ENCODE data around the gene LENG9.
A peak's percentile ranks its signal among the peaks of the same experiment; 100 is the strongest.
"Not testable (repeated sequence)": the region's sequence is repeated elsewhere in the genome, so short reads cannot be mapped to it uniquely, and the experiment has no call there.

Gene LENG9

DNA sequence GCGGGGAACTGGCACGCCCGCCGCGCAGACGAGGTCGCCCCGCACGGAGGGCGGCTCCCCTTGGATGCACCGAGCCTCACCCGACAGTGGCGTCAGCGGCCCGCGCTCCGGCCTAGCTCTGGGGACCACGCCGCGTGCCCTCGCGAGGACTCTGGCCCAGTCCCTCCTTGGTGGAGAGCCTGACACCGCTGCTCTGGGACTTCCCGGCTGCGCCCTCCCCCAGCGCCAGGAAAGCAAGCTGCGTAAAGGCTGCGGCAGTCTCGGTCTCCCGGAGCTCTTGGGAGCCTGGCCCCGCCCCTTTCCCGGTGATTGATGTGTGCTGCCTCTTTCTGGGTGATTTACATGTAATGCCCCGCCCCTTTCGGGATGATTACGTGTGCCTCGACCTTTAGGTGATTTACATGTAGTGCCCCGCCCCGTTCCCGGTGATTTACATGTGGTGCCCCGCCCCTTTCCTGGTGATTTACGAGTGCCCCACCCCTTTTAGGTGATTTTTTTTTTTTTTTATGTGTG is at the start of gene LENG9:
Gene LENG9, minus strand, starts transcription at position 248 of the 513 bp plus-strand sequence. CDS start 252 bp downstream, outside the sequence.
- peak; percentile 82 to 88 (median 87) for DNase-seq (ENCODE audit: low read depth in 3 of 3)

- not testable (repeated sequence) for DNase-seq (ENCODE audit: low read depth in 3 of 3)
Measured at GRCh38 chr19:54509200-54509940, 45.8 kb upstream of the LENG9 start.

DNA sequence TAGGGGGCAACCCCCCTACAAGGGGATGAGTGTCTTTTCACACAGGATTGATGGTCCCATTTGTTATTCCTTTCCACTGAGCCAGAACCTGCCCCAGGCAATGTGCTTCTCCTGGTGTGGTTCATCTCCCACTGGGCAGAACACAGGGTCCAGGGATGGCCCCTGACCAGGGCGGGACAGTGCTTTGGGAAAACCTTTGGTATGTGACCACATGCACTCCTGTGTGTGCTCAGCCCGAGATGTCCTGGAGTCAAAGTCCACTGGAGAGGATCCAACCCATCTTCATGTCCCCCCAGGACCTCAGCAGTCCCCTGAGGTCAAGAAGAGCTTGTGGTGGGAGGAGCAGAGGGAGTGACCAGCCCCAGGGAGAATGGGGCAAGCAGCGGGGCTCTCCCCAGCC is 44.9 kb upstream of the LENG9 start:
- DNase-seq (ENCODE audit: low read depth in 3 of 3), result not testable (repeated sequence)

- no peak for DNase-seq (ENCODE audit: low read depth in 3 of 3)
Measured at GRCh38 chr19:54507824-54508223, 44.2 kb upstream of the LENG9 start.

GRCh38 chr19:54507038-54507717 is 43.6 kb upstream of the LENG9 start:
- not testable (repeated sequence) for DNase-seq (ENCODE audit: low read depth in 3 of 3)

DNA sequence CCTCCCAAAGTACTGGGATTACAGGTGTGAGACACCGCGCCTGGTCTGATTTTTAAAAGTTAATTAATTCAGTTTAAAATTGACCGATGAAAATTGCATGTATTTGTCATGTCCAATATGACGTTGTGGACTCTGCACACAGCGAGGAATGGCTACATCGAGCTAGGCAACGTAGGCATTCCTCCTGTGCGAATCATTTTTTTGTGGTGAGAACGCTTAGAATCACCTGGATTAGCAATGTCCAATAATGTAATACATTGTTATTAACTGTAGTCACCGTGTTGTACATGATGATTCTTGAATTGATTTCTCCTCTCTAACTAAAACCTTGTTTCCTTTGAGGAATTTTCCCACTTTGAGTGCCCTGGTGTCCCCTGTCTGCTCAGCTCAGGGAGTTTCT is 42.5 kb upstream of the LENG9 start:
- no peak for DNase-seq (ENCODE audit: low read depth in 3 of 3)

- not testable (repeated sequence) for DNase-seq (ENCODE audit: low read depth in 3 of 3)
Measured at GRCh38 chr19:54505542-54505941, 42.0 kb upstream of the LENG9 start.

- DNase-seq (ENCODE audit: low read depth in 3 of 3), result no peak
Measured at GRCh38 chr19:54502518-54503048, 39.0 kb upstream of the LENG9 start, which contains the start of gene LAIR2. LAIR2 (plus strand) TSS chr19:54502831; CDS start chr19:54502919, 88 bp downstream.

- not testable (repeated sequence) for DNase-seq (ENCODE audit: low read depth in 3 of 3)
Measured at GRCh38 chr19:54498451-54498772, 34.8 kb upstream of the LENG9 start.

GRCh38 chr19:54497747-54498450 is 34.3 kb upstream of the LENG9 start:
- DNase-seq (ENCODE audit: low read depth in 3 of 3), result not testable (repeated sequence)

DNA sequence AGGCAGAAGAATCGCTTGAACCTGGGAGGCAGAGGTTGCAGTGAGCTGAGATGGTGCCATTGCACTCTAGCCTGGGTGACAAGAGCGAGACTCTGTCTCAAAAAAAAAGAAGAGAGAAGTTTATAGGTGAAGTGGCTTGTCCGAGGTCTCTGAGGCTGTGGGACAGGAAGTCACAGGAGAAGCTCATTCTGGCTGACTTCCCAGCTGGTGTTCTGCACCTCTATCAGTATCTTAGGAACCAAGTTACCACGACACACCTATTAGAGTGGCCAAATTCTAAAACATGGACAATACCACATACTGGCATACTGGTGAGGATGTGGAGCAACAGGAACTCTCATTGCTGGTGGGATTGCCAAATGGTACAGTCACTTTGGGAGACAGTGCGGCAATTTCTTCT is 31.7 kb upstream of the LENG9 start:
- DNase-seq (ENCODE audit: low read depth in 3 of 3), result not testable (repeated sequence)

GRCh38 chr19:54493967-54494585 is 30.5 kb upstream of the LENG9 start:
- no peak for DNase-seq (ENCODE audit: low read depth in 3 of 3)

- DNase-seq (ENCODE audit: low read depth in 3 of 3), result not testable (repeated sequence)
Measured at GRCh38 chr19:54493056-54493455, 29.5 kb upstream of the LENG9 start.

GRCh38 chr19:54492568-54492967 is 29.0 kb upstream of the LENG9 start:
- no peak for DNase-seq (ENCODE audit: low read depth in 3 of 3)

- no peak for DNase-seq (ENCODE audit: low read depth in 3 of 3)
Measured at GRCh38 chr19:54489766-54490165, 26.2 kb upstream of the LENG9 start.

GRCh38 chr19:54489341-54489740 is 25.8 kb upstream of the LENG9 start:
- DNase-seq (ENCODE audit: low read depth in 3 of 3), result no peak

DNA sequence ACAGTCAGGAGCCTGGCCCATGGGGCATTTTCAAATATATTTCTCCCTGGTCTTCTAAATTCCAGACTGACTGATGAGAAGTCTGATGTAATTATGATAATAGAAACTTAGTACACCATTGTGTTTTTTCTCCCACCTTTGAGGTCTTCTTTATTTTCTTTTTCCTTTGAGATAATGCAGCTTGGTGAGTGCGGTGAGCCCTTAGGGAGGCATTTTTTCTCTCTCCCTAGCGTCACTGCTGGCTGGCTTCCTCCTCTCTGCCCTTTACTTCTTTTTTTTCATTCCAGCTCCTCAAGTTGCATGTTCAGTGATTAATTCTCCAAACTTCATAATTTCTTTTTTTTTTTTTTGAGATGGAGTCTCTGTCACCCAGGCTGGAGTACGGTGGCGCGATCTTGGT is 22.3 kb upstream of the LENG9 start:
- no peak for DNase-seq (ENCODE audit: low read depth in 3 of 3)

- no peak for DNase-seq (ENCODE audit: low read depth in 3 of 3)
Measured at GRCh38 chr19:54484451-54484850, 20.9 kb upstream of the LENG9 start.

- no peak for DNase-seq (ENCODE audit: low read depth in 3 of 3)
Measured at GRCh38 chr19:54482889-54483288, 19.3 kb upstream of the LENG9 start.

DNA sequence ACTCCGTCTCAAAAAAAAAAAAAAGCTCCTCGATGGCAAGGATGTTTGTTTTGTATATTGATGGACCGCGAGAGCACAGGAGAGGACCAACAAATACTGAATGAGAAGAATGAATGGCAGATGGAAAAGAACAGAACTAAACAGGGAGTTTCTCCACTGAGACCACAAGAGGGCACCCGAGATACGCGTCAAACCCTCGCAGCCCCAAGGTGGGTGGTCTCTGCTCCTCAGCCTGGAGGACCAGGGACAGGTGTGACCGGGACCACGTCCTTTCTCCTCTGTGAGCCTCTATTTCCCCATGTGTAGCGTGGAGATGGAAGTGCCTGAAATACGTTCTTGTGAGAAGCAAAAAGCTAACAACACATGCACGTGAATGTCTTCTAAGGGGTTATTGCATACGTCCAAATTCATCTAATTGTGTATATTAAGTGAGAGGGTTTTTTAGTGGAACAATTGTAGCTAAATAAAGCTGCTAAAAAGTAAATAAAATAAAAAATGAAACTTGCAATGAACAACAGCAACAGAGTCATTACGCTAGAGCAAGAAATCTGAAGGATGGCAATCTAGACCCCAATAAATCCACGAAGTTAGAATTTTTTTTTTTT is 17.9 kb upstream of the LENG9 start:
- no peak for DNase-seq (ENCODE audit: low read depth in 3 of 3)

DNA sequence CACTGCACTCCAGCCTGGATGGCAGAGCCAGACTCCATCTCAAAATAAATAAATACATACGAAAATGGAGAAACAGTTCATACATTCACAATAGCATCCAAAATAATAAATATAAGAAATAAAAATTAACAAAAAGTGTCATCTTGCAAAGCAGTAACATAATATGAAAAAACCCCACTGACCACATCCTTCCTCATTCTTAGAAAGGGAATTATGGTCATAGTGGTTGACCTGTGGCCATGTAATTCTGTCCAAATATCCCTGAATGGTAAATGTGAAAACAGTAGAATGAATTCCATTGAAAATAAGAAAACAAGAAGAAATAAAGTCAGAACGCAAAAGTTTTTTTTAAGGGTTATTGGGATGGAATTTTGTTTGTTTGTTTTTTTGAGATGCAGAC is 16.5 kb upstream of the LENG9 start:
- no peak for DNase-seq (ENCODE audit: low read depth in 3 of 3)

Data from stimulated activated CD4-positive, alpha-beta T cell treated with anti-CD3 and anti-CD28 coated beads, TNF-alpha, amount 100 ng/mL, for 4 hours (primary cell).